Stimulated activated CD4-positive, alpha-beta T cell treated with anti-CD3 and anti-CD28 coated beads, Interleukin-15, amount 100 ng/mL, for 24 hours (primary cell): Measurements from ENCODE around the gene GRIP2.

ENCODE experiments used
- DNase-seq: peaks from one replicate; pipeline ENCODE4 v3.0.0-alpha.2; 2020

The GRIP2 gene

DNA sequence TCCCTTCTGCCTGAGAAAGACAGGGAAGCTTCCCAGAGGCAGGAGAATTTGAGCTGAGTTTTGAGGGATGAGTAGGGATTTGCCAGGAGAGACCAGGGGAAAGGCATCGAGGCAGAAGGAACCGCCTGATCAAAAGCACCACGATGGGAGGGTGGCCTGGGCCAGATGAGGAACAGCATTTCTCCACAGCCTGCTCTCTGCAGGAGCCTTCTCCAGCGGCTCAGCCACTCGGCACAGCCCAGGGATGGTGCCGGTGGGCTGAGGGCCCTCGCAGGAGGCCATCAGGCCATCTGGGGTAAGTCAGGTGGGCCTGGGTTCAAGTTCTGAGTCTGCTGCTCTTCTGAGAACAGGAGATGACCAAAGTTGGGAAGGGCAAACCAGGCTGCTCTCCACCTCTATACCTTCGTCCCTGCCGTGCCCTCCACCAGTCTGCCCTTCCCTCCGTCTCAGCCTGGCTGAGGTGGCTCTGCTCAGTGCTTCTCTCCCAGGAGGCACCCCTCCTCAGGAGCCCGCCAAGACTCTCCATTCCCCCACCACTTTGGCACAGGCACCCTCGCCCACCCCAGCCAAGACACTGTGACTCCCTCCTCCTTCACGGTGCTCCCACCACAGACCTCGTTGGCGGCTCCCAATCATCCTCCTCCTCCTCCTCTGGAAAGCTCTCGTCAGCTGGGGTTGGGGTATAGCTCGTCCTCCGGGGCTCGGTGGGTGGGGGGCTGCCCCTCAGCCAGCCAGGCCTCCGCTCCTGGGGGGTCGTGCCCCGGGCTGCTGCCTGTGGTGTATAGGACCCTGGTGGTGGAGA lies 34.9 kb downstream of the GRIP2 start:
- DNase-seq, result no peak

DNA sequence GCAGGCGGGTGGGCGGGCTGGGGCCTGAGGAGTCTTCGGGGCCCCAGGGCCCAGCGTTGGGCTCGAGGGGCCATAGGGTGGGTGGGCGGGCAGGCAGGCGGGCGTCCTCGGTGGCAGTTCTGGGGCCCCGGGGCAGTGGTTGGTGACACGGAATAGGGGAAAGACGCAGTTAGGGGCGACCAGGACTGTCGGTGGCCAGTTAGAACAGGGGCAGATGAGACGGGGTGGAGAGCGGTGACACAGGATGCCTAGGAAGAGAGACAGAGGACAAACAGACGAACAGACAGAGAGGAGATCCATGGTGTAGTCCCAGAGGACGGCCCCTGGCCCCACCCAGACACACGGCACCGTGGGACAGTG lies 36.5 kb downstream of the GRIP2 start:
- DNase-seq, result no peak

DNA sequence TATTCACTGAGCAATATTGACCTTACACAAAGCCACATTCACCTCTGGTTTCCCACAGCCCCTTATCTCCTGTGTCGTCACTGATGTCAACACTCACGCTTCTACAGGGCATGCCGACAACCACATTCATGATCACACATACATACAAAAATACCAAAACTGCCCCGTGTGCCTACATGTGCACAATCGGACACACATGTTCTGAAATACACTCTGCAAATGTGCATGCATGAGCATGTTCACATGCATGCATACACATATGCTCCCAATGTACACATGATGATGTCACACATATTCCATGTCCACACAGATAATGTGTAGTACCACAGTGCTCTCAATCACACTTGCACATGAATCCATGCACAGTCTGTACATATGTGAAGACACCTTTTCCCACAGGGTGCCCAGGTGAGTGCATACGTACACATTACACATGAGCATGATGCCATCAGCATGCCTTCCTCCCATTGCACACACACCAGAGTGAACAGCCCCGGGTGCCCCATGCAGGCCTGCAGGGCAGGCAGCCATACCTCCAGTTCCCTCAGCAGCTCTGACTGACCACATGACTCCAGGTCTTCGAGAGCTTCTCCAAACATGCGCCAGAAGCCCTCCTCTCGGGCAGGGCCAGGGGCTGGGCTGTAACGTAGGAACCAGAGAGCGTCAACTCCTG lies 37.0 kb downstream of the GRIP2 start:
- DNase-seq, result no peak

DNA sequence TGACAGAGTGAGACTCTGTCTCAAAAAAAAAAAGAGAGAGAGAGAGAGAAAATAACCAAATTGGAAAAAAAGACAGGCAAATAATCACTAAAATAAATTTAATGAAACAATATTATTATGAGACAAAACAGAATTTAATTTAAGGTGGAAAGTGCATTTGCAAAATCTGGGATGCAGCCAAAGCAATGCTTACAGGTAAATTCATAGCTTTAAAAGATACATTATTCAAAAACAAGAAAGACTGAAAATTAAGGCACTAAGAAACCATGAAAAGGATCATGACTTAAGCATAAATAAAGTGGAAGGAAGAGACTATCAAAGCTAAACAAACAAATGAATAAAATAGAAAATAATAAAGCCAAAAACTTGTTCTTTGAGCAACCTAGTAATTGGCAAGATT lies 37.7 kb downstream of the GRIP2 start:
- DNase-seq, result no peak

DNA sequence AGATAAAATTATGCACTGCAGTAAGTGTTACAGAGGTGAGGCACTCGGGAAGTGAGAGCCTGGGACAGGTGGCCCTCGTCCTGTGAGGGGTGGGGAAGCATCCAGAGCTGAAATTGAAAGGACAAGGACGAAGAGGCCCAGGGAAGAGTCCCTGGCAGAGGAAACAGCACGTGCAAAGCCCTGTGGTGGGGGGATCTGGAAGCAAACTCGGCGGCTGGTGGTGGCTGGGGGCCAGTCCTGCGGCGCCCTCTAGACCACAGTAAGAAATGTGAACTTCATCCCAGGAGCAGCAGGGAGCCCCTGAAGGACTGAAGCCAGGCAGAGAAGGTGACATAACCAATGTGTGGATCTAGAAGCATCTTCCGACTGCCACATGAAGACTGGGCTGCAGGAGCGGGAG lies 42.8 kb downstream of the GRIP2 start:
- no peak for DNase-seq

DNA sequence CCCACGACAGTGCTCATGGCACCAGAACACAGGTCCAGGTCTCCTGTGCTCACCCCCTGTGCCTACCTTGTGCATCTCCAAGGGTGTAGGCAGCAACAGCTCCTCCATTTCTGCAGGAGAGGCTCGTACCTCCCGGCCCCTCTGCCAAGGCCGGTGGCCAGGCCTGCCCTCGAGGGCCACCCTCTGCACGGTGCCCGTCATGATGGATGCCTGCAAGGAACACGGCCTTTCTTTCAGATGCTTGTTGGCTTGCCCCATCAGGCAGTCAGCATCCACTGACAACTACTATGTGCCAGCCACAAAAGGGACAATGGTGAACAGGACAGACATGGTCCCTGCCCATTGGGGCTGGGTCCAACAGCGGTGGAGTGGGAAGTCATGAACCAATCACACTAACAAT lies 43.8 kb downstream of the GRIP2 start:
- no peak for DNase-seq

DNA sequence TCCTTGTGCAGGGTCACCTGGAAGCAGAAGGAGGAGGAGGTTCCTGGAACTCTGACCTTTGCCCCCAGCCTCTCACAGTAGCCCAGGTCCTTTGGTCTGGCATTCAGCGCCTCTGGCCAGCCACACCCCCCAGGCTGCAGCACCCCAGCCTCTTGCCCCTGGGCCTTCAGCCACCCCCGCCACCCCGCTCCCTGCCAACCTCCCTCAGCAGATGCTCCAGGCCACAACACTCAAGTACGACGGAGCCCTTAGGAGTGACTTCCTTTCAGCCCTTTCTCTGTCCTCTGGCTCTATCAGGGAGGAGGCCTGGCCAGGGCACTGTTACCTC lies 45.2 kb downstream of the GRIP2 start:
- DNase-seq, result no peak

DNA sequence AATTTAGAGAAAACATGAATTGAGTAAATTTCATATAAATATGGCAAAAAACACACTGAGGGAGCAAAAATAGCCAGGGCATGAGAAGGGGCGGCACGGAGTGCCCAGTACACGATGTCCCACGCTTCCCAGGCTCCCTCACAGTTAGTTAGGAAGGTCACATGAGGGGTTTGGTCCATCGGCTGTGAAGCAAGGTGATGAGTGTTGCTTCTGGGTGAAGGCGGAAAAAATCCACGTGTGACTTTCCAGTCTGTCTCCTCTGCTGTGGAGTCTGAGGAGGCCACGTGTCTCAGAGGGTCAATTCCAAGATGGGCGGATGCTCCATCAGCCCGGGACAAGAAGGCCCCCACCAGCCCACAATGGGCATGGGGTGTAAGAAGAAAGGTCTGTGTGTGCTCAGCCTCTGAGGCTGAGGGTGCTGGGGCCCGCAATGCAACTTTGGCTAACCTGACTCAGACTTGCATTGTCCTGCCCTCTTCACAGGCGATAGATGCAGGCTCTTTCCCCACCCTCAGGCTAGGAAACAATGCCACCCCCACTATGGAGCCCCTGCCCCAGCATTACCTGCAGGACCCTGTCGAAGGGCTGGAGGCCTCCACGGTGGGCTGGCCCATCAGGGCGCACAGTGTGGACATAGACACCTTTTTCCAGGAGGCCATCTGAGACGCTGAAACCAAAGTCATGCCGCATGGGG lies 45.7 kb downstream of the GRIP2 start:
- no peak for DNase-seq

DNA sequence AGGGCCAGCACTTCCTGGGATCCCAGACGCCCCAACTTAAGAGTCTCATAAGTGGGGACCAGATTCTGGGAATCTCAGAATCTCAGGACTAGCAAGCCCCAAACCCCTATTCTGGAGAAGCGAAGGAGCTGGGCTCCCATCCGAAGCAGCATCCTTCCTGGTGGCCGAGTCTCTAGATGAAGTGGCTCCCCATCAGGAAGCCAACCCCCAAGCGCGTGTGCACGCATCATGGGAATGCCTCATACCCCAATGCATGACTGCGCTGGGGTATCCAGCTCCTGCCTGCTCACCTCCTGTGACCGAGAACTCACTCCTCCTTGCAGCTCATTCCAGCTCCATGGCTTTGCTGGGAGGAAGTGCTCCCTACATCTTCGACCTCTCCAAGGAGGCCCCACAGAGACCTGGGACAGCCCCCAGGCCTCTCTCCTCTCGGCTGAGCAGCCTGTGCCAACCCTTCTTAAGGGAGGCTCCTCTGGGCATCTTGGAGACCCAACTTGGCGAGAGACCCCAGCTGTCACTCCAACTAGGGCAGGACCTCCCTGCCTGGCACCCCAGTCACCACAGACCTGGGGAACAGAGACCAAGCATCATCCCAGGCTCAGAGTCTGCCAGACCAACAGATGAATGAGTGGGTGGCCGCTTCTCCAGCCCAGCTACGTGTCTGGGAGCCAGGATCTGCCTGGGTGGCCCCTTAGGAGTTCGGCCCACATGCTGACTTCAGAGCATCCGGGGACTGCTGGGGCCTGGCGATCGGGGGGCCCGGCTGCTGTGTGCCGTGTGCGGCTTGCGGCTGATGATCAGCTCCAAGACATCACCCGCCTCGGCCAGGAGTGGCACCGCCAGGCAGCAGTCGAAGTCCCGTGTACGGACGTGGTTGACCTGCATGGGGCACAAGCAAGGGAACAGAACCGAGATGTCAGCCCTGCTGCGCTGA lies 46.9 kb downstream of the GRIP2 start:
- no peak for DNase-seq

DNA sequence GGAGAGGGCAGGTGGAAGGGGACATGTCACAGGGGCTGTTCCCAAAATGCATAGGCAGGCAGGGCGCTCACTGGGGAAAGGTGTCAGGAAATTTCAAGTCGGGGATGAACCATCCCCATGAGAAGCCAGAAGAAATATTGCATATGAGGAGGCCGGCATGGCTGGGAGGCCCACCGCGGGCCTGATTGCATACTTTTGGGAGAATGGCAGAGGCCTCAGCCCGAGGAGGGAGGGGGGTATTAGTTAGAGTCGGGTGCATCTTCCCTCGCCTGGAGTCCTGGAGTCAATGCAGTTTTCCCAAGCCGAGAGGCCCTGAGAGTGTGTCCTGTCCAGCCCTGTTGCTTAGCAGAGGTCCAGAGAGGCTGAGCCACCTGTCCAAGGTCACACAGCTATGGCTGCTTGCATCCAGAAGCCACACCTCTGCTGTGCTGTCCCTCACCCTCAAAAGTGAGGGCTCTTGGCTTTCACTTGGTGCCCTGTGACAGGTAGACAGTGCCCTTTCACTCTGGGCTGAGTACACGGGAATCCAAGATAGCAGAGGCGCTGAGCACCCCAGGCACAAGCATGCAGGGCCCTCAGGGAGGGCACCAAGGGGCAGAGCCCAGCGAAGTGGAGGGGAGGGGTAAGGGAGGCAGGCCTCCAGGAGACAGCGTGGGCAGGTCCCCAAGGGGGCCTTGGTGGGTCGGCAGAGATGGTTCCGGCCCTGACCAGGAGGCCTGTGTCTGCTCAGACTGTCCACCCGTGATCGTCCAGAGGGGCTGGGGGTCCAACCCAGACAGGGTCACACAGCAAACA lies 48.5 kb downstream of the GRIP2 start:
- no peak for DNase-seq

DNA sequence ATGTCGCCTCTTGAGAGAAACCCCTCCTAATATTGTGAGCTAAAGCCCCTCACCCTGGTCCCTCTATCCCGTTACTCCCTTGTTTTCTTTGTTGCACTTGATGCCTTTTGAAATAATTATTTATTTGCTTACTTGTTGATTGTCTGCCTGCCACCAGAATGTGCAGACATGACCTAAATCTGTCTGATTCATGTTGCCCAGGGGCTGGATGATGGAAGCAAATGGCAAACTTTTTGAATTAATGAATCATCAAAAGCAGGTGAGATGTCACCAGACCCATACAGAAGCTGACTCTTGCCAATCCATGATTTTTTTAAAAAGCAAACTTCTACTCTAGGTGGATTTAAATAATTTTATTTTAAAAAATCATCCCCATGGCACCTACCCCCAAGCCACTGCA lies 49.3 kb downstream of the GRIP2 start:
- DNase-seq, result no peak

DNA sequence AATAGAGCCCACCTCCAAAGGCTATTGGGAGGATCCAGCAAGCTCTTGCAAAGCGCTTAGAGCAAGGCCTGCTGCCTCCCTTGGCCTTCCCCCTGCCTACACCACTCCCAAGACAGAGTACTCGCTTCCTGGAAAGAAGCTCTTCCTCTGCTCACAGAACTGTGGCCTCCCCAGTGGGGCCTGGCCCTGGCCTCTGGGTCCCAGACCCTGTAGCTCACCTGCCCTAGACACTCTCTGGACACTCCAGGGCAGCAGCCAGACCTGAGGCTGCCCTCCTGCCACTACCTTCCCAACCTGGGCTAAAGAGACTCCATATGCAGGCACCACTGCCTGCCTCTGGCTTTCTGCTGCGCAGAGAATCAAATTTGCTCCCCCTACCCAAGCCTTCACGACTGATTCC lies 49.9 kb downstream of the GRIP2 start:
- no peak for DNase-seq

DNA sequence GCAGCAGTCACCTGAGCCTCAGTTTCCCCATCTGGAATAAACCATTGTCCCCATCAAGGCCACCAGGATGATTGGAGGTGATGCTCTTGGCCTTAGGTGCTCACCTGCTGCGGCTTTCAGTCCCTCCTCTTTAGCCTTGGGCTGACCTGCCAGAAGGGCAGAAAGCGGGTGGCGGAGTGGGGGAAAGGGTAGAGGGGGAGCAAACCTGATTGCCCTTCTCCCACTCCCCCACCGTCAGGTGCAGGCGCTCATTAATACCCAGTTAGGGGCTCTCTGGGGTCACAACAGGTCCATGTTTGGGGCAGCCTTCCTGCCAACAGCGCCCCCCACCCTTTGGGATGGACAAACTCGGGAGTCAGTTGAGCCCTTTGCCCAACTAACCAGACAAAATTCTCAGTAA lies 50.5 kb downstream of the GRIP2 start:
- no peak for DNase-seq

DNA sequence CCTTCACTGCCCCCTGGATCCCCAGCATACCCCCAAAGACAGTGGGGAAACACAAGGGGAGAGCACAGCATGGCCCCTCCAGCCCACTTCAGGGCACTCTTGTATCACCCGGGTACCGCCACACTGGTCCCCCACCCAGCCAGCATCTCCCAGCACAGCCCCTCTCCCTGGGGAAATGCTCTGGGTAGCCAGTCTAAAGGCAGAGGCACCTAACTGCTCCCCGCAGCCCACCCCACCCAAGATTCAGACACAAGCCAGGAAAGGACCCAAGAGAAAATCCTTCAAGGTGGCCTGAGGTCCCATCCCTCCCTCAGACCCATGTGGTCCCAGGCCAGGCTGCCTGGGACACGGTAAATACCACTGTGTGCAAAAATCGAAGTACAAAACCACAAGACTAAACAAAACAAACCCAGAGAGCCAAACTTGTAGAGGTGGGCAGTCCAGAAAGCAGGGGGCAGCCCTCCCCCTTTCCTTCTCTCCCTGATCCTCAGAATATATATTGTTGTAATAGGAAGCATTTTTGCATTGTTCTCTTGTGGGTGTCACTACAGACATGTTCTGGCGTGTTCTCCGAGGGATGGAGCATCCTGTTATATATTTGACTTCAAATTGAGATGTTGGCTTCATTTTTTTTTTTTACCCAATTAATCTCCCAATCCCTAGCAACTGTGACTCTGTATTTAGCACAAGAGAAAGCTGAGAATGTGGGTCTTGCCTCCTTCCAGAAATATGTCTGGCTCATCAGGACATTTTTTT lies 51.7 kb downstream of the GRIP2 start:
- DNase-seq, result no peak

DNA sequence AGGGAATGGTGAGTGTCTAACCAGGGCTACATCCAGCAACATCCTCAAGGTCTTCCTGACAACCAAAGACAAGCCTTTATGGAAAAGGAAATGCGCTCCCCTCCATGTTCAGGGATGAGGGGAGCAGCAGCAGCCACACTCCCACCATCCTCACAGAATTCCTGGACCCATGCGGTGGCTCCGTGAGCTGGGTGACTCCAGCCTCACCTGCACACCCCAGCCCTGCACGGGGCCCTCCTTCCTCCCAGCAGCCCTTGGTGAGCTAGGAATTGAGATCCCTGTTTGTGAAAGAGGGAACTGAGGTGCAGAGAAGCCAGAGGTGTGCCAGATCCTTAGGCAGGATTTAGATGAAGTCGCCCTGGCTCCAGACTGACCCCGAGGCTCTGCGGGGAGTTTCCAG lies 52.3 kb downstream of the GRIP2 start:
- DNase-seq, result no peak

DNA sequence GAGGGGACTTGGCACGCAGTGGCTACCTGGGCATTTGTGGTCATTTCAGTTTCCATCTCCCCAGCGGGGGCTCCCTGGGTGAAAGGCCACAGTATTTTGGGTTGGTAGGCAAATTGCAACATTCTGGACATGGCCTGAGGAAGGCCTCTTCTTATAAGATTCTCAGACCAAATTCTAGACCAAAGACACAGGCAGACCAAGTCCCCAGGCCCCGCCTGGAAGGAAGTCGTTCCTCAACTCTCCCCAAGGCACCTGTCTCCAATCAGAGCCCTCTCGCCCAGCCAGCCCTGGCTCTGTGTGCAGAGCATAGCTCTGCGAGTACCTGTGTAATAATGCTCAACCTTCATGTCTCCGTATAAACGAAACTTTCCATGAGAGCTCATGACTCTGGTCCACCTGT lies 53.1 kb downstream of the GRIP2 start:
- no peak for DNase-seq

DNA sequence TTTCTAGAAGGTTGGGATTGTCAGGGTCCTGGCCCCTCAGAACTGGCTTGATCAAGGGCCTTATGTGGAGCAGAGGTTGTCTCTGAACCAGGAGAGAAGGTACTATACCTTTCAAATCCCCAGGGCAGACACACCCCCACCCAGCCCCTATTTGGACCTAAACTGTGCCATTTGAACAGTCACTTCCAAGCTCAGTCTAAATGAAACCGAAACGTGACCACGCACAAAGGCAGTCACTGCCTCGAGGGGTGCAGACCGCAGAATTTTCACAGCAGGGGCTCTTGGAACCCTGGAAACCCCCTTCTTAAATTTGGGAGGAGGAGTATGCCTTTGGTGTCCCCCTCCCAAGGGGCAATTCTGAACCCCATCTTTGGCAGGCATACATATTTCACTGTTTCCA lies 53.7 kb downstream of the GRIP2 start:
- DNase-seq, result no peak

DNA sequence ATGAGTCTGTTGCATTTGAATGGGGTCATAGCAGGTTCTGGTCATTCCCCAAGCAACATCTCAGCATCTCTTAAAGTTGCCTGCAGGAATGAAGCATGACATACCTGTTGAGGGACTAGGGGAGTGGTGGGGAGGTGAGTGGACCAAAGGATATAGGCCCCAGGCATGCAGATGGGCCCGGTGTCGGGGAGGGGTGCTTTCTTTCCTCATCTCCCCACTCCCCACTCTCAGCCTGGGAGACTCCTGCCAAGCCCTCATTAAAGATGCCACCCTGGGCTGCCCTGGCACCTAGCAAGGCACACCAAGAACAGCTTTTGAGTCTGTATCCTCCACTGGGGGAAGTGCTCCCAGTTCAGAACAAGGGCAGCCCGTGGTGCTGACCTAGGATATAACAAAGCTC lies 54.2 kb downstream of the GRIP2 start:
- no peak for DNase-seq

DNA sequence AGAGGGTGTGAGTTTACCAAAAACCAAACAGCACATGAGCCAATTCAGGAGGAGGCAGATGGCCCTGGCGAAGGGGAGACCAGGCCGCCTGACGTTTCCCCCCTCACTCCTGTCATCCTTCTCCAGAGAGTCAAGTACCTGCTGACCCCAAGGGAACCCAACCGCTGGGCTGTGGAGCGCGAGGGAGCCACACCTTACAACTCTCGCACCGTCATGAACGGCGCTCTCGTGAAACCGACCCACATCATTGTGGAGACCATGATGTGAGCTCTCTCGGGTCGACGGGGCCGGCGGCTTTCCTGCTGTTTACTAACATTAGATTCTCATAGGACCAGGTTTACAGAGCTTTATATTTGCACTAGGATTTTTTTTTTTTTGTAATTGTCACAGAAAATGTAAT lies 55.4 kb downstream of the GRIP2 start:
- DNase-seq, result no peak

DNA sequence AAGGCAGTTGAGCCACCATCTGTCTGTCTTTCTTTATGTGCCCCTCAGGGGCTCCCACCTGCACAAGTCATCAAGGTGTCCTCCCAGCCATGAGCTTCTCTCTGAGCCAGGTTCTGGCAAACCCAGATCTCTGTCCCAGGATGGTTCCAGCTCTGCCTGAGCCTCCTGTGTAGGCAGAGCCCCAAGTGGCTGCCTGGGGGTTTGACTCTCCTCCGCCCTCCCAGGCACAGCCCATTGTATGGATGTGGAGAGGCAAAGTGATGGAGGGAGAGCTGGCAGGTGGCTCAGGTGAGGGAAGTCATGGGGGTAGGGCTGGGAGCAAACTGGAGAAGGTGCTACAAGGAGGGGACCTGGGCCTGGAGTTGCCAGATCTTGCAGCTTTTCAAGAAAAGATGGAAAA lies 56.9 kb downstream of the GRIP2 start:
- no peak for DNase-seq

DNA sequence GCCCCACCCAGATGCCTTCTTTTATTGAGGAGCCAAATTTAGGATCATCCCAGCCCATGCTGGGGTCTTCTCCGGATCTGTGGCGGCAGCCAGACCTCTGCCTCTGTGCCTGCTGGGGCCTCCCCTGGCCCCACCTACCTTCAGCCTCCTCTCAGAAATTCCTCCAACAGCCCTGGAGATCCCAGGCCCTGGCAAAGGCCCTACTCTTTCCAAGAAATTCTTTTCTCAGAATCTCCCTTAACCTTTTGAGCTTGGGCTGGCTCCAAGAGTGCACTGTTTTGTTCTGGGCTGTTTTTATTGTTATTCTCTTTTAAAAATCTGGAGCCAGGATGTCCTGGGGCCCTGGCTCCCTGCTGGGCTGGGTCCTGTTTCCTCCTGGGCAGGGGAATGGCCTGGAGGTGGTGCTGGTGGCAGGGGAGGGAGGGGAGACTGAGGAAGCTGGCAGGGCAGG lies 57.8 kb downstream of the GRIP2 start:
- DNase-seq, result no peak

DNA sequence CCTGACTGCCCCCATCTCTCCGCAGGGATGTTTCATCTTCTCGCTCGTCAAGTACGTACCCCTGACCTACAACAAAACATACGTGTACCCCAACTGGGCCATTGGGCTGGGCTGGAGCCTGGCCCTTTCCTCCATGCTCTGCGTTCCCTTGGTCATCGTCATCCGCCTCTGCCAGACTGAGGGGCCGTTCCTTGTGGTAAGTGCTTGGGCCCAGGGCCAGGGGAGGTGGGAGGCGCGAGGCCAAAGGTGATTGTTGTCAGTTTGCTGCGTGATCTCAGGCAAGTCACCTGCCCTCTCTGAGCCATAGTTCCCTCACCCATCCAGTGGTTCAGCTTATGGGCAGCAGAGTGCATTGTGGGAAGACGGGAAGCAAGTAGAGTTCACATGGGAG lies 58.5 kb downstream of the GRIP2 start:
- no peak for DNase-seq
